H1 (cell line): ENCODE results near the gene ZPR1. TPM values are rescaled to one million over a fixed set of nuclear protein-coding genes. Genes with fewer than 3 reads are reported as not detected.

ENCODE experiments used
- CTCF ChIA-PET: fragments of 300-600 bp; sonication (Branson Sonifier 250); formaldehyde crosslinking; loops from one replicate; lab custom pipeline; 2021; ENCODE audit not compliant: partially characterized antibody; lab: Charles Lee
- POLR2A ChIA-PET: fragments of 300-600 bp; sonication (Branson Sonifier 250); formaldehyde crosslinking; loops from one replicate; lab custom pipeline; 2021; ENCODE audit warnings: inconsistent platforms; ENCODE audit not compliant: partially characterized antibody; lab: Charles Lee
- DNase-seq, 2 experiments: peaks; one replicate each; pipeline versions ENCODE4 v3.0.0 to v3.0.0-alpha.2; 2010 to 2022; ENCODE audit warnings: low spot score in 2 of 2, low read depth in 1 of 2, mixed read lengths in 1 of 2
- FAIRE-seq: peaks from 2 replicates; lab custom pipeline; 2011; peaks lifted over from hg19 to GRCh38; lab: Jason Lieb, UNC
- H2AFZ ChIP-seq: 2 replicates; pipeline ENCODE4 v1.8.1; 2012; ENCODE audit warnings: low read length, inconsistent platforms
- H2AK5ac ChIP-seq: 2 replicates; pipeline ENCODE4 v1.6.1; 2013; ENCODE audit warnings: low read depth, low read length
- H2BK120ac ChIP-seq: replicated peaks from 2 replicates; pipeline ENCODE3; 2013; ENCODE audit warnings: low read depth, low read length, inconsistent platforms
- H2BK12ac ChIP-seq: 2 replicates; pipeline ENCODE4 v1.6.1; 2013; ENCODE audit warnings: low read depth, low read length
- H2BK15ac ChIP-seq: 2 replicates; pipeline ENCODE4 v1.6.1; 2013; ENCODE audit warnings: low read length
- H2BK20ac ChIP-seq: 2 replicates; pipeline ENCODE4 v1.6.1; 2013; ENCODE audit warnings: low read length
- H2BK5ac ChIP-seq: 2 replicates; pipeline ENCODE4 v1.6.1; 2013; ENCODE audit warnings: low read depth, low read length
- H3K14ac ChIP-seq: 2 replicates; pipeline ENCODE4 v1.6.1; 2013; ENCODE audit warnings: inconsistent platforms; ENCODE audit not compliant: insufficient read length
- H3K18ac ChIP-seq: 2 replicates; pipeline ENCODE4 v1.6.1; 2013; ENCODE audit warnings: low read length; ENCODE audit errors: extremely low read depth
- H3K23ac ChIP-seq: 2 replicates; pipeline ENCODE4 v1.6.1; 2013; ENCODE audit warnings: inconsistent platforms; ENCODE audit not compliant: insufficient read length
- H3K23me2 ChIP-seq: 2 replicates; pipeline ENCODE4 v1.6.1; 2013; ENCODE audit warnings: low read depth, low read length
- H3K27ac ChIP-seq: 2 replicates; pipeline ENCODE4 v1.6.1; 2011; ENCODE audit warnings: low read depth, low read length, inconsistent platforms
- H3K27me3 ChIP-seq, 4 experiments: replicated peaks in 1 of 4; 1 replicate in 1 of 4; 2 replicates in 3 of 4; pipeline versions ENCODE4 v1.6.1 to v1.8.1; 2011 to 2013; ENCODE audit warnings: low read length in 3 of 4, mild to moderate bottlenecking in 3 of 4, inconsistent platforms in 2 of 4, mixed read lengths in 2 of 4, moderate library complexity in 1 of 4; ENCODE audit not compliant: control insufficient read depth in 3 of 4, insufficient read depth in 3 of 4; ENCODE audit errors: extremely low read depth in 1 of 4
- H3K36me3 ChIP-seq, 4 experiments: 2 replicates each; pipeline versions ENCODE4 v1.6.1 to v1.8.1; 2011 to 2013; ENCODE audit warnings: mild to moderate bottlenecking in 4 of 4, low read length in 3 of 4, moderate library complexity in 2 of 4, control low read depth in 1 of 4, inconsistent platforms in 1 of 4; ENCODE audit not compliant: insufficient read depth in 4 of 4, control insufficient read depth in 2 of 4
- H3K4ac ChIP-seq: replicated peaks from 2 replicates; pipeline ENCODE3; 2013; ENCODE audit warnings: low read length, low read depth, mixed read lengths, inconsistent platforms; ENCODE audit not compliant: insufficient read length
- H3K4me1 ChIP-seq, 4 experiments: replicated peaks in 1 of 4; 1 replicate in 1 of 4; 2 replicates in 3 of 4; pipeline versions ENCODE4 v1.6.1 to v1.8.1; 2011 to 2013; ENCODE audit warnings: low read length in 3 of 4, inconsistent platforms in 2 of 4, mixed read lengths in 1 of 4; ENCODE audit not compliant: insufficient read depth in 4 of 4, control insufficient read depth in 3 of 4
- H3K4me2 ChIP-seq, 2 experiments: 2 replicates each; pipeline versions ENCODE4 v1.6.1 to v1.8.1; 2011 to 2013; ENCODE audit warnings: low read depth in 2 of 2, low read length in 2 of 2, control low read depth in 1 of 2, inconsistent platforms in 1 of 2, mild to moderate bottlenecking in 1 of 2; ENCODE audit not compliant: insufficient read depth in 1 of 2
- H3K4me3 ChIP-seq, 4 experiments: fragments of 200-600, 300-600 bp in 1 of 4; sonication (generic), shearing (Covaris generic), sonication (Bioruptor Twin) in 1 of 4; 2 replicates each; pipeline versions ENCODE4 v1.5.1 to v1.8.1; 2011 to 2016; ENCODE audit warnings: low read length in 4 of 4, low read depth in 3 of 4, control low read depth in 2 of 4, inconsistent platforms in 2 of 4, mild to moderate bottlenecking in 2 of 4, mixed read lengths in 1 of 4, moderate library complexity in 1 of 4; ENCODE audit not compliant: insufficient read depth in 2 of 4; ENCODE audit errors: extremely low read depth in 1 of 4
- H3K56ac ChIP-seq: replicated peaks from 2 replicates; pipeline ENCODE3; 2013; ENCODE audit warnings: low read depth, mild to moderate bottlenecking, mixed read lengths, low read length, inconsistent platforms; ENCODE audit not compliant: insufficient read length
- H3K79me1 ChIP-seq: 2 replicates; pipeline ENCODE4 v1.6.1; 2013; ENCODE audit warnings: low read depth, low read length, control low read depth
- H3K79me2 ChIP-seq, 2 experiments: 2 replicates each; pipeline versions ENCODE4 v1.6.1 to v1.8.1; 2012 to 2013; ENCODE audit warnings: low read length in 2 of 2, mild to moderate bottlenecking in 2 of 2, inconsistent platforms in 1 of 2; ENCODE audit not compliant: insufficient read depth in 2 of 2, control insufficient read depth in 1 of 2
- H3K9ac ChIP-seq, 4 experiments: replicated peaks in 1 of 4; 1 replicate in 1 of 4; 2 replicates in 3 of 4; pipeline versions ENCODE4 v1.6.1 to v1.8.1; 2011 to 2013; ENCODE audit warnings: low read depth in 3 of 4, low read length in 3 of 4, control low read depth in 2 of 4, mild to moderate bottlenecking in 2 of 4, moderate library complexity in 2 of 4, inconsistent platforms in 1 of 4; ENCODE audit errors: extremely low read depth in 1 of 4
- H3K9me3 ChIP-seq, 2 experiments: 2 replicates each; pipeline versions ENCODE4 v1.6.1 to v1.8.1; 2012 to 2013; ENCODE audit warnings: mild to moderate bottlenecking in 2 of 2, moderate library complexity in 2 of 2, control low read depth in 1 of 2, inconsistent platforms in 1 of 2, low read depth in 1 of 2, low read length in 1 of 2, mixed read lengths in 1 of 2; ENCODE audit not compliant: insufficient read depth in 2 of 2
- H4K20me1 ChIP-seq, 2 experiments: replicated peaks in 1 of 2; 2 replicates each; pipeline versions ENCODE3 to v1.8.1; 2011 to 2013; ENCODE audit warnings: inconsistent platforms in 2 of 2, low read length in 2 of 2, mild to moderate bottlenecking in 1 of 2; ENCODE audit not compliant: insufficient read depth in 2 of 2, control insufficient read depth in 1 of 2
- H4K5ac ChIP-seq: 2 replicates; pipeline ENCODE4 v1.6.1; 2013; ENCODE audit warnings: low read length, low read depth, mixed read lengths, inconsistent platforms; ENCODE audit not compliant: insufficient read length
- H4K8ac ChIP-seq: 2 replicates; pipeline ENCODE4 v1.8.0; 2013; ENCODE audit warnings: mild to moderate bottlenecking, moderate library complexity, low read length, inconsistent platforms; ENCODE audit not compliant: insufficient read depth; ENCODE audit errors: extremely low read depth
- H4K91ac ChIP-seq: replicated peaks from 2 replicates; pipeline ENCODE3; 2013; ENCODE audit warnings: low read length, mixed read lengths, inconsistent platforms; ENCODE audit not compliant: insufficient read length
- BCL11A ChIP-seq, 2 experiments: IDR thresholded peaks; one replicate each; pipeline ENCODE4 v1.6.1; 2011; ENCODE audit warnings: low read depth in 2 of 2, low read length in 2 of 2, mild to moderate bottlenecking in 2 of 2
- BRCA1 ChIP-seq: IDR thresholded peaks from 2 replicates; pipeline ENCODE4 v1.6.1; 2012; ENCODE audit warnings: low read depth, low read length, improper control_type of control experiment
- EGR1 ChIP-seq: IDR thresholded peaks from 2 replicates; pipeline ENCODE4 v1.6.1; 2011; ENCODE audit warnings: low read depth, low read length, borderline replicate concordance
- SP4 ChIP-seq: IDR thresholded peaks from 2 replicates; pipeline ENCODE4 v1.6.1; 2012; ENCODE audit warnings: low read length, inconsistent platforms
- SRF ChIP-seq: IDR thresholded peaks from 2 replicates; pipeline ENCODE4 v1.6.1; 2011; ENCODE audit warnings: mild to moderate bottlenecking, low read depth, low read length, moderate library complexity
- TAF1 ChIP-seq: IDR thresholded peaks from 2 replicates; pipeline ENCODE4 v1.6.1; 2011; ENCODE audit warnings: mild to moderate bottlenecking, low read depth, low read length
- WGBS, 2 experiments: shearing (Covaris generic) in 1 of 2; methylation state at CpG; one replicate each; pipeline versions ENCODE4 v1.1.6 to v1.1.7; 2013 to 2015; ENCODE audit warnings: low lambda C conversion rate in 2 of 2, mixed read lengths in 2 of 2, inconsistent platforms in 1 of 2, low coverage in 1 of 2, missing lambda C conversion rate in 1 of 2; ENCODE audit not compliant: insufficient replicate concordance in 2 of 2, insufficient coverage in 1 of 2, insufficient read length in 1 of 2; ENCODE audit errors: extremely low coverage in 1 of 2, missing lambda C conversion rate in 1 of 2; 5-methylcytosine and 5-hydroxymethylcytosine counted together
- polyA plus RNA-seq, 7 experiments: library from polyadenylated mRNA; depleted of rRNA in 3 of 7; stranded (reverse) in 5 of 7; unstranded in 2 of 7; fragments of >200 nt in 5 of 7; fragments of 200-250 nt in 2 of 7; gene quantifications; 1 replicate in 5 of 7; 2 replicates in 1 of 7; 4 replicates in 1 of 7; pipeline versions ENCODE4 v1.2.1 to v1.2.3, GENCODE V29; 2011 to 2013; ENCODE audit warnings: missing spikeins in 2 of 7, mixed read lengths in 2 of 7
- total RNA-seq: library from RNA; stranded (reverse); fragmentation: NEBNext Ultra II Directional; extraction: Animal tissue kit (Norgen Biotek cat#: 25700); gene quantifications from 2 replicates; pipeline ENCODE4 v1.2.1, GENCODE V29; 2021
- TF ChIP-seq, protein P1 (sequence below): IDR thresholded peaks from 2 replicates; pipeline ENCODE4 v1.6.1; 2011; ENCODE audit warnings: low read depth, mild to moderate bottlenecking, low read length; ENCODE audit not compliant: insufficient read depth

The ZPR1 gene
- total and polyA plus RNA-seq, 2 of the 8 experiments (the other 6 are each of a cell fraction or from before 2014, with no cell fraction given), result 36.7 to 70.5 TPM

DNA sequence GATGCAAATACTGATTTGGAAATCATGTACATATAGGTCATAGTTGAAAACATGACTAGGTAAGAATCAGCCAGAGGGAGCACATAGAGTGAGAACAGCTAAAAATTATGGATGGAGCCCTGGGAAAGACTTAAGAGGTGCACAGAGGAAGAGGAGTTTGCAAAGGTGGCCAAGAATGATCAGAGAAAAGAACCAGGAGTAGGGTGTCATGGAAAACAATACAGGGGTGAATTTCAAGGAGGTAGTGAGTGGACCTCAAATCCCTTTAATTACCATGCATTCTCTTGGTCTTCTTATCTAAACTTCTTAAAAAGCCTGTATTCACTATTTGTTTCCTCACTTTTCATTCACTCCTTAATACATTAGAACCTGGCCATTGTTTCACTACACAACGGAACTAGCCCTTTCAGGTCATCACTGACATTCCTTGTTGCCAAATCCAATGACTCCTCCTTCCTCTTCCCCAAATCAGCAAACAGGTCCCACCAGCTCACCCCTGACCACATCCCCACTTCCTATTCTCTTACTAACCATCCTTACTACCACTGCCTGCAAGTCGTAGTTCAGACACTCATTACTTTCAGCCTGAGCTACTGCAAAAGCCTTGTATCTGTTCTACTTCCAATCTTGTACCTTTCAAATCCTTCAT is 37.6 kb downstream of the ZPR1 start:
- H2BK15ac ChIP-seq, result no peak overlapping the region
- H3K4me1 ChIP-seq, result no peaks in the 10 kb centered on the region
- H3K9me3 ChIP-seq, result no peaks in the 10 kb centered on the region
- H3K27ac ChIP-seq, result no peak overlapping the region
- POLR2A ChIA-PET, result interaction anchor here (0.8 to 1.3 kb wide), 3 partner anchors 18 to 348 kb away, joined by 3 read pairs; partner anchors contain the start of genes SIK3 and ZPR1
- no peak overlapping the region for H4K5ac ChIP-seq
- no peaks in the 10 kb centered on the region for H3K27me3 ChIP-seq
- H3K79me2 ChIP-seq, result no peaks in the 10 kb centered on the region
- no peak for DNase-seq
- FAIRE-seq, result no peak
- H3K14ac ChIP-seq, result no peak overlapping the region
- H2BK20ac ChIP-seq, result no peak overlapping the region
- no peaks in the 10 kb centered on the region for H4K20me1 ChIP-seq
- H3K18ac ChIP-seq, result no peak overlapping the region
- no peaks in the 10 kb centered on the region for H3K79me1 ChIP-seq
- H3K4me2 ChIP-seq, result no peak overlapping the region
- no peak for TF ChIP-seq SRF
- TF ChIP-seq TAF1, result no peak
- TF ChIP-seq BRCA1, result no peak
- TF ChIP-seq BCL11A (IDR thresholded peaks at IDR 0.05; ENCODE audit: low read depth in 2 of 2, low read length in 2 of 2), result no peak
- TF ChIP-seq EGR1, result no peak
- TF ChIP-seq SP4, result no peak
- TF ChIP-seq, protein P1, sequence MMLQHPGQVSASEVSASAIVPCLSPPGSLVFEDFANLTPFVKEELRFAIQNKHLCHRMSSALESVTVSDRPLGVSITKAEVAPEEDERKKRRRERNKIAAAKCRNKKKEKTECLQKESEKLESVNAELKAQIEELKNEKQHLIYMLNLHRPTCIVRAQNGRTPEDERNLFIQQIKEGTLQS, result no peak
- H2BK120ac ChIP-seq, result no peak overlapping the region
- H4K8ac ChIP-seq, result no peak overlapping the region
- H3K4ac ChIP-seq, result no peak overlapping the region
- no peak overlapping the region for H4K91ac ChIP-seq
- no peak overlapping the region for H2BK12ac ChIP-seq
- no peak overlapping the region for H3K9ac ChIP-seq
- peaks cover 6 to 50% (median 30%) of the 10 kb centered on the region in 4 experiments; a peak in 7 of 8 replicates for H3K36me3 ChIP-seq
- no peak overlapping the region for H2AFZ ChIP-seq
- H3K56ac ChIP-seq, result no peak overlapping the region
- CTCF ChIA-PET, result interaction anchor here (0.6 to 6.4 kb wide), 9 partner anchors 8 to 348 kb away, joined by 3 to 52 read pairs (median 4); no protein-coding TSS in a partner anchor
- no peak overlapping the region for H2BK5ac ChIP-seq
- H3K4me3 ChIP-seq, result no peak overlapping the region
- no peak overlapping the region for H2AK5ac ChIP-seq
- no peaks in the 10 kb centered on the region for H3K23me2 ChIP-seq
- WGBS, 2 experiments, result 92% methylated on average over 2 of the region's 2 CpGs; no CpG with 5 or more reads in 1 of the 2 experiments
- no peak overlapping the region for H3K23ac ChIP-seq
